DMS53 (cell line): ENCODE data around the gene AGPAT3.

Experiments
- DNase-seq: peaks from one replicate; lab custom pipeline; 2025; lab: John Stamatoyannopoulos, UW

AGPAT3 gene

GRCh38 chr21:43864313-43864961 lies 586 bp upstream of the AGPAT3 start:
- DNase-seq: peak; percentile 89

DNA sequence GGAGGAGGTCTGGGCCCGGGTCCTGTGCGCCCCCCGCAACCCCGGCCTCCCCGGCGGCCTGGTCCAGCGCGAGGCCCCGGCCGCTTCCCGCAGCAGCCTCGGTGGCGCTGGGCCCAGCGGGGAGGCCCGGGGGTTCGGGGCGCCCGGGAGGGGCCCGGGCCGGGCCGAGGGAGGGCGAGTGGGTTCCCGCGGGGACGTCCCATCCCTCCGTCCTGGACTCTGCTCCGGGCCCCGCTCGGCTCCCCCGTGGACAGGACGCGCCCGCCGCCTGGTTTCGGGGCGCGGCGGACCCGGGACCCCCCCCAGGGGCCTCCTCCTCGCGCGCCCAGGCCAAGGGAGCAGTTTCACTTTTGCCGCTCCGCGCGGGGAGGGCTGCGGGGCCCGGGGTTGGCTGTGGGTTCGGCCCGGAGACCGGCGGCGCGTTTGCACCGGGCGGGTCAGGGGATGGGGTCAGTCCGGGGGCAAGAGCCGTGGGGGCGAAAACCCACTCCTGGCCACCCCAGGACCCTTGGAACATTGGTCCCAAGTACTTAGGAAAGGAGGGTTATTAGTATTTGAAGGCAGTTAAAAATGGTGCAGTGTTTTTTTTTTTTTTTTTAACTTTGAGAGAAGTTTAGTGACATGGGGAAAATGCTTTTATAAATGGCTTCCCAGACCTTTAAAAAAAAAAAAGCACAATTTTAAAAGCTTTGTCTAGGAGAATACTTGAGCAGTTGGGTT lies 677 bp downstream of the AGPAT3 start:
- peak; percentile 63 for DNase-seq

DNA sequence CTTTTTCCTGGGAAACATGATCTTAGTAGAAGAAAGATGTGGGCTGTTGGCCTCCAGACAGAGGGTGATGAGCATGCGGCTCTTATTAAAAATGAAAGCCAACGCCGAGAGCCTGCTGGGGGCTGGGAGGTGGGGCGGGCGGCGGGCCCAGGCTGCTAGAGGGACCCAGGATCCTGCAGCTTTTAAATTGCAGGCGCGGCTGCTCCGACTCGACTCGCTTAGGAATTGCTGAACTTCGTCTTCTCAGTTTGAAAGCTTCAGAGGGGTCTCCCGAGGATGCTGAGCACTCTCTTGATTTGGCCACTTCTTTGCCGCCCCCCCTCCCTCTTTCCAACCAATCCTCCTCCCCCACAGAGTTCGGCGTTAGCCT lies 1.2 kb downstream of the AGPAT3 start:
- DNase-seq: peak; percentile 67

- peak; percentile 81 for DNase-seq
Measured at GRCh38 chr21:43866659-43867331, 1.8 kb downstream of the AGPAT3 start.

GRCh38 chr21:43867332-43867703 lies 2.3 kb downstream of the AGPAT3 start:
- DNase-seq: no peak

- DNase-seq: no peak
Measured at GRCh38 chr21:43867948-43868347, 2.9 kb downstream of the AGPAT3 start.

- peak; percentile 23 for DNase-seq
Measured at GRCh38 chr21:43868461-43868860, 3.4 kb downstream of the AGPAT3 start.

DNA sequence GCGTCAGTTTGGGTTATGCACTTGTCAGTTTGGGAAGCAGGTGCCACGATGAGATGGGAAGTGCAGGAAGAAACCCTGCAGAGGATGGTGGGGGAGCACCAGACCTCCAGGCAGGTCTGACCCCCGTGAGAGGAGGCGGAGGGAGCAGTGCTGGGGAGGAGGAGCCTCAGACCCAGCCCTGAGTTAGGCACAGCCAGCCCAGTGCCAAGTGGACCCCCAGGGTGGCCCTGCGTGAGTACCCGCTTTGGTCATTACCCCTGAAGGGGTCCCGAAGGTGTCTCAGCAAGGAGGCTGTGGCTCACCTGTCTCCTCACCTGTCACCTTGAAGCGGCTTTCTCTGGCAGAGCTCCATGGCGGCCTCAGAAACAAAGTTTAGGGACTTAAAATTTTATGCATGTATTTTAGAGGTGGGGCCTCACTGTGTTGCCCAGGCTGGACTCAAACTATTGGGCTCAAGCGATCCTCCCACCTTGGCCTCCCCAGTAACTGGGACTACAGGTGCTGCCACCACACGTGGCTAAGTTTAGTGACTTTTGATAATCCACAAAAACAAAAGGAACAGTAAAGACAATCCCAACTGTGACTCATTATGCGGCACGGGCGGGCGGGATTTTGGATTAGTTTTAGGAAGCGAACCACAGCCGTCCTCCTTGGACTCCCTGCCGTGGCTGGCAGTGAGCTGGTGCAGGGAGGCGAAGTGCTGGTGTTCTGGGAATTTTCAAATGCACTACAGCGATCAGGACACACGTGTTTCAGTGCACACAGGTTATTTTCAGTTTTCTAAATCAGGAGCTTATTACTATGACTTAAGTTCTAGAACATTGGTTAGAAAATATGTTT lies 4.7 kb downstream of the AGPAT3 start:
- DNase-seq: no peak

- no peak for DNase-seq
Measured at GRCh38 chr21:43871487-43871886, 6.5 kb downstream of the AGPAT3 start.

- DNase-seq: no peak
Measured at GRCh38 chr21:43872531-43873197, 7.6 kb downstream of the AGPAT3 start.

DNA sequence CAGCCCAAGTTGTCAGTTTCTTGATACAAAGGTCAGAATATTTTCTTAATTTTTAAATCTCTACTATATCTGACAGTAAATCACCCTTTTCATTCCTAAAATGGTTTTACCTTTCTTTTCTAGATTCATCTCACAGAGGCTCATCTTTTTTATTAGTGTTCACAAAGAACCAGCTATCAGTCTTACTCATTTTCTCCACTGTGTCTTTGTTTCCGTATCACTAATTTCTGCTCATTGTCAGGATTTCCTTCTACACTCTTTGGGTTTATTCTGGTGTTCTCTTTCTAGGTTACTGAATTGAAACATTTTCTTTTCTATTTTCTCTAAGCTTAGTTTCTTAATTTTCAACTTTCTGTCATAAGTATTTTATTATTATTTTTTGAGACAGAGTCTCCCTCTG lies 8.7 kb downstream of the AGPAT3 start:
- DNase-seq: no peak

GRCh38 chr21:43874085-43874805 lies 9.2 kb downstream of the AGPAT3 start:
- no peak for DNase-seq

- no peak for DNase-seq
Measured at GRCh38 chr21:43876605-43877004, 11.6 kb downstream of the AGPAT3 start.

GRCh38 chr21:43877936-43878575 lies 13.0 kb downstream of the AGPAT3 start:
- no peak for DNase-seq

- no peak for DNase-seq
Measured at GRCh38 chr21:43879348-43880110, 14.5 kb downstream of the AGPAT3 start.

- peak; percentile 44 for DNase-seq
Measured at GRCh38 chr21:43880111-43880985, 15.3 kb downstream of the AGPAT3 start.

GRCh38 chr21:43881283-43881682 lies 16.3 kb downstream of the AGPAT3 start:
- no peak for DNase-seq

DNA sequence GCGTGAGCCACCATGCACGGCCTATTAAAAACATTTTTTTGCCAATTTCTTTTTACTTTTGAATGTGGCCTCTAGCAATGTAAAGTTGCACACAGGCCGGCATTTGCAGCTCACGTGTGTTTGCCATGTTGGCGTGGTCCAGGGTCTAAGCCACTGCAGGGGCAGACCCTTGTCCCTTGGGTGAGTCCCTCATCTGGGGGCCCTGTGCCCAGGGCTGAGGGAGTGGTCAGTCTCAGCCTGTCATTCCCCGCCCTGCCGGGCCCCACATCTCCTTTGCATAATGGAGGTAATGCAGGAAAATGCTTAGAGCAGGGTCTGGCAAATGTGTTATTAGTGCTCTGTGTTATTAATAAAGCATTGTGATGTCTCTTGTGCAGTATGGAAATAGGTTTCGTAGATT lies 16.9 kb downstream of the AGPAT3 start:
- DNase-seq: no peak
